ENCODE measurements around the gene PROK1. TPM values are rescaled to one million over a fixed set of nuclear protein-coding genes. Genes with fewer than 3 reads are reported as not detected.
"Not testable (repeated sequence)": the region's sequence is repeated elsewhere in the genome, so short reads cannot be mapped to it uniquely, and the experiment has no call there.

Gene PROK1
- total and polyA plus RNA-seq, 2 experiments from 2014 or later, result not detected

DNA sequence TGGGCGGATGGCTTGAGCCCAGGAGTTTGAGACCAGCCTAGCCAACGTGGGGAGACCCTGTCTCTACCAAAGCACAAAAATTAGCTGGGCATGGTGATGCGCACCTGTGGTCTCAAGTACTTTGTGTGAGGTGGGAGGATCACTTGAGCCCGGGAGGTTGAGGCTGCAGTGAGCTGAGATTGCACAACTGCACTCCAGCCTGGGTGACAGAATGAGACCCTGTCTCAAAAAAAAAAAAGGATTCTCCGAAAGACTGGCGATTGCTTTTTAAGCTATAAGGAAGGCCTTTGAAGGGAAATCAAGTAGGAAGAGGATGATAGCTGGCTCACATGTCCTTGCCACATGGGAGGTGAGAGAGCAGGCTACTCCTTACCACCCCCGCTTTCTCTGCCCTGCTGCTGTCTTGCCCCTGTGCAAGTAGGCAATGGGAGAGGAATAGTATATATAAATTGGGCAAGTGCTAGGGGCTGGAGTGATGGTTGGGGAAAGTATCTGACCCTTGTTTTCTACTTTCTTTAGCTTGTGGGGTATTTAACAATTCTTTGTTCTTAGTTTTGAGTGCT lies 39.7 kb upstream of the PROK1 start:
- no peak overlapping the region for H3K4me2 ChIP-seq
- H3K27me3 ChIP-seq (ENCODE audit: insufficient read depth), result no peaks in the 10 kb centered on the region
- H3K4me1 ChIP-seq (ENCODE audit: insufficient read depth), result peaks cover 8% of the 10 kb centered on the region
- H3K9me3 Mint-ChIP-seq, result no peaks in the 10 kb centered on the region; the same call in 2 of the 3 replicates
- no peak overlapping the region for H2AFZ ChIP-seq
- H3K79me2 ChIP-seq (replicated peaks; ENCODE audit: insufficient read depth), result peaks cover 11% of the 10 kb centered on the region
- DNase-seq (ENCODE audit: low spot score), result no peak
- no peak overlapping the region for H3K4me3 ChIP-seq
- no peak overlapping the region for H3K27ac ChIP-seq (ENCODE audit: low read depth)
- H3K36me3 Mint-ChIP-seq (ENCODE audit: low read depth), result no peaks in the 10 kb centered on the region
- H3K27ac Mint-ChIP-seq, result no peak overlapping the region
- TF ChIP-seq EZH2 (IDR thresholded peaks at IDR 0.05; ENCODE audit: low read depth, unreplicated experiment) (no peak), CREB1 (CRISPR knock-in tag; IDR thresholded peaks at IDR 0.05; ENCODE audit: low read depth) (no peak), NANOG (IDR thresholded peaks at IDR 0.05; ENCODE audit: borderline replicate concordance) (no peak), JUNB (IDR thresholded peaks at IDR 0.05; ENCODE audit: unreplicated experiment) (no peak)
- TF ChIP-seq, protein P1, sequence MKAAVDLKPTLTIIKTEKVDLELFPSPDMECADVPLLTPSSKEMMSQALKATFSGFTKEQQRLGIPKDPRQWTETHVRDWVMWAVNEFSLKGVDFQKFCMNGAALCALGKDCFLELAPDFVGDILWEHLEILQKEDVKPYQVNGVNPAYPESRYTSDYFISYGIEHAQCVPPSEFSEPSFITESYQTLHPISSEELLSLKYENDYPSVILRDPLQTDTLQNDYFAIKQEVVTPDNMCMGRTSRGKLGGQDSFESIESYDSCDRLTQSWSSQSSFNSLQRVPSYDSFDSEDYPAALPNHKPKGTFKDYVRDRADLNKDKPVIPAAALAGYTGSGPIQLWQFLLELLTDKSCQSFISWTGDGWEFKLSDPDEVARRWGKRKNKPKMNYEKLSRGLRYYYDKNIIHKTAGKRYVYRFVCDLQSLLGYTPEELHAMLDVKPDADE (IDR thresholded peaks at IDR 0.05), result no peak
- TF ChIP-seq, protein P2, sequence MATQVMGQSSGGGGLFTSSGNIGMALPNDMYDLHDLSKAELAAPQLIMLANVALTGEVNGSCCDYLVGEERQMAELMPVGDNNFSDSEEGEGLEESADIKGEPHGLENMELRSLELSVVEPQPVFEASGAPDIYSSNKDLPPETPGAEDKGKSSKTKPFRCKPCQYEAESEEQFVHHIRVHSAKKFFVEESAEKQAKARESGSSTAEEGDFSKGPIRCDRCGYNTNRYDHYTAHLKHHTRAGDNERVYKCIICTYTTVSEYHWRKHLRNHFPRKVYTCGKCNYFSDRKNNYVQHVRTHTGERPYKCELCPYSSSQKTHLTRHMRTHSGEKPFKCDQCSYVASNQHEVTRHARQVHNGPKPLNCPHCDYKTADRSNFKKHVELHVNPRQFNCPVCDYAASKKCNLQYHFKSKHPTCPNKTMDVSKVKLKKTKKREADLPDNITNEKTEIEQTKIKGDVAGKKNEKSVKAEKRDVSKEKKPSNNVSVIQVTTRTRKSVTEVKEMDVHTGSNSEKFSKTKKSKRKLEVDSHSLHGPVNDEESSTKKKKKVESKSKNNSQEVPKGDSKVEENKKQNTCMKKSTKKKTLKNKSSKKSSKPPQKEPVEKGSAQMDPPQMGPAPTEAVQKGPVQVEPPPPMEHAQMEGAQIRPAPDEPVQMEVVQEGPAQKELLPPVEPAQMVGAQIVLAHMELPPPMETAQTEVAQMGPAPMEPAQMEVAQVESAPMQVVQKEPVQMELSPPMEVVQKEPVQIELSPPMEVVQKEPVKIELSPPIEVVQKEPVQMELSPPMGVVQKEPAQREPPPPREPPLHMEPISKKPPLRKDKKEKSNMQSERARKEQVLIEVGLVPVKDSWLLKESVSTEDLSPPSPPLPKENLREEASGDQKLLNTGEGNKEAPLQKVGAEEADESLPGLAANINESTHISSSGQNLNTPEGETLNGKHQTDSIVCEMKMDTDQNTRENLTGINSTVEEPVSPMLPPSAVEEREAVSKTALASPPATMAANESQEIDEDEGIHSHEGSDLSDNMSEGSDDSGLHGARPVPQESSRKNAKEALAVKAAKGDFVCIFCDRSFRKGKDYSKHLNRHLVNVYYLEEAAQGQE (IDR thresholded peaks at IDR 0.05; ENCODE audit: unreplicated experiment), result no peak
- H3F3A ChIP-seq (replicated peaks; ENCODE audit: low read depth), result no peaks in the 10 kb centered on the region
- peaks cover 9% of the 10 kb centered on the region; the same call in 2 of the 3 replicates for H3K4me1 Mint-ChIP-seq
- H3K9me2 ChIP-seq (ENCODE audit: insufficient read depth), result no peaks in the 10 kb centered on the region
- H3K4me3 Mint-ChIP-seq, result no peak overlapping the region
- 0 out of 2 replicates have a peak, but pooled peaks cover under 1% of the 10 kb centered on the region for H4K20me1 ChIP-seq (replicated peaks; ENCODE audit: insufficient read depth)
- no peak for ATAC-seq
- no peaks in the 10 kb centered on the region for H3K36me3 ChIP-seq (ENCODE audit: insufficient read depth)
- peaks cover 7% of the 10 kb centered on the region for H3K27me3 Mint-ChIP-seq (ENCODE audit: insufficient read depth, low read depth, poor library complexity)

DNA sequence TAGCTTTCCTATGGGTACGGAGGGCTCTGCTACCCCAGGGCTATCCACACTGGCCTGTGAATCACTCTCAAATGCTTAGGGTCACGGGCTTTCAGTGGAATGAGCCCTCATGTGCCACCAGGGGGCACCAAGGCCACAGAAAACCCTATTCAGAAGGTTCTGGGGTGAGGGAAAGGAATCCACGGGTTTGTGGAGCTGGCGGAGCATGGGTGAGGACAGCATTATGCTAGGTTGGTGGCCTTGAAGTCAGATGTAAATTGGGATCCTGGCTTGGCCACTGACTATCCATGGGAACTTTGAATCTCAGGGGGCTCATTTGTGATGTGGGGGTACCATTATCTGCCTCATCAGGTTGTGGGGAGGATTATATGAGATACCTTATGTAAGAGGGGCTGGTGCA lies 38.4 kb upstream of the PROK1 start:
- Mint-ChIP-seq H3K4me1 (peaks cover 11% of the 10 kb centered on the region; the same call in 2 of the 3 replicates), H3K27ac (no peak overlapping the region), H3K27me3 (ENCODE audit: insufficient read depth, low read depth, poor library complexity) (peaks cover 4% of the 10 kb centered on the region), H3K36me3 (ENCODE audit: low read depth) (no peaks in the 10 kb centered on the region), H3K9me3 (no peaks in the 10 kb centered on the region), H3K4me3 (no peak overlapping the region)
- no peaks in the 10 kb centered on the region for H3K36me3 ChIP-seq (ENCODE audit: insufficient read depth)
- TF ChIP-seq, protein P2 (IDR thresholded peaks at IDR 0.05; ENCODE audit: unreplicated experiment), result no peak
- TF ChIP-seq, protein P3, sequence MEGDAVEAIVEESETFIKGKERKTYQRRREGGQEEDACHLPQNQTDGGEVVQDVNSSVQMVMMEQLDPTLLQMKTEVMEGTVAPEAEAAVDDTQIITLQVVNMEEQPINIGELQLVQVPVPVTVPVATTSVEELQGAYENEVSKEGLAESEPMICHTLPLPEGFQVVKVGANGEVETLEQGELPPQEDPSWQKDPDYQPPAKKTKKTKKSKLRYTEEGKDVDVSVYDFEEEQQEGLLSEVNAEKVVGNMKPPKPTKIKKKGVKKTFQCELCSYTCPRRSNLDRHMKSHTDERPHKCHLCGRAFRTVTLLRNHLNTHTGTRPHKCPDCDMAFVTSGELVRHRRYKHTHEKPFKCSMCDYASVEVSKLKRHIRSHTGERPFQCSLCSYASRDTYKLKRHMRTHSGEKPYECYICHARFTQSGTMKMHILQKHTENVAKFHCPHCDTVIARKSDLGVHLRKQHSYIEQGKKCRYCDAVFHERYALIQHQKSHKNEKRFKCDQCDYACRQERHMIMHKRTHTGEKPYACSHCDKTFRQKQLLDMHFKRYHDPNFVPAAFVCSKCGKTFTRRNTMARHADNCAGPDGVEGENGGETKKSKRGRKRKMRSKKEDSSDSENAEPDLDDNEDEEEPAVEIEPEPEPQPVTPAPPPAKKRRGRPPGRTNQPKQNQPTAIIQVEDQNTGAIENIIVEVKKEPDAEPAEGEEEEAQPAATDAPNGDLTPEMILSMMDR (conservative IDR thresholded peaks at IDR 0.05; ENCODE audit: low read depth in 2 of 2), result peak; percentile 86 to 96
- DNase-seq (ENCODE audit: low spot score), result peak; percentile 92
- peaks cover 6% of the 10 kb centered on the region for H3K4me1 ChIP-seq (ENCODE audit: insufficient read depth)
- ATAC-seq, result peak; percentile 87
- H3K4me3 ChIP-seq, result no peak overlapping the region
- H3K27ac ChIP-seq (ENCODE audit: low read depth), result no peak overlapping the region
- no peak overlapping the region for H3K4me2 ChIP-seq
- no peaks in the 10 kb centered on the region for H3K9me2 ChIP-seq (ENCODE audit: insufficient read depth)
- no peak overlapping the region for H2AFZ ChIP-seq
- no peaks in the 10 kb centered on the region for H3F3A ChIP-seq (replicated peaks; ENCODE audit: low read depth)
- H3K79me2 ChIP-seq (replicated peaks; ENCODE audit: insufficient read depth), result no peaks in the 10 kb centered on the region
- no peaks in the 10 kb centered on the region for H4K20me1 ChIP-seq (replicated peaks; ENCODE audit: insufficient read depth)
- H3K27me3 ChIP-seq (ENCODE audit: insufficient read depth), result no peaks in the 10 kb centered on the region

DNA sequence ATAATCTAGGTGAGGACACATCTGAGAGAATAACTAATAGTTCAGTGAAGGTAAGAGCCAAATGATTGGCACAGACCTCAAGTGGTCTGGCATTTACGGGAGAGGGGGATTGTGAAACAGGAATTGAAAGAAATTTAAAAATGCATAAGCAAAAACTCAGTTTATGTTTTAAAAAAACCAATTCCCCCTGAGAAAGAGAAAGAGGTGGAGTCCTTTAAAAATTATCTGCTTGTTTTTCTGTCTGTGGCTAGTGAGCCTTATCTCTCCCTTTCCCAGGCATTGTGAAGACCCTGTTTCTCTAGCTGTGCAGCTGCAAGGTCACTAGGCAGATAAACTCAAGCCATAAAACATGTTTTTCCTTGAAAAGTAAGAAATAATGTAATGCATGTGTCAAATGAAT lies 37.9 kb upstream of the PROK1 start:
- H3K36me3 Mint-ChIP-seq (ENCODE audit: low read depth); H3K79me2 ChIP-seq (replicated peaks; ENCODE audit: insufficient read depth); DNase-seq (ENCODE audit: low spot score); H3K4me2 ChIP-seq; H3K4me3 Mint-ChIP-seq; H3K4me1 ChIP-seq (ENCODE audit: insufficient read depth); H3K27me3 ChIP-seq (ENCODE audit: insufficient read depth); H3K27me3 Mint-ChIP-seq (ENCODE audit: insufficient read depth, low read depth, poor library complexity); H4K20me1 ChIP-seq (replicated peaks; ENCODE audit: insufficient read depth); H3K4me3 ChIP-seq; H3K27ac Mint-ChIP-seq; H3K9me2 ChIP-seq (ENCODE audit: insufficient read depth); H3K27ac ChIP-seq (ENCODE audit: low read depth); H3K36me3 ChIP-seq (ENCODE audit: insufficient read depth); H3F3A ChIP-seq (replicated peaks; ENCODE audit: low read depth); H2AFZ ChIP-seq; H3K9me3 Mint-ChIP-seq; ATAC-seq: not testable (repeated sequence)
- peaks cover 11% of the 10 kb centered on the region; the same call in 2 of the 3 replicates for H3K4me1 Mint-ChIP-seq
